Uterus (tissue), 4 donors: ENCODE measurements around the gene SLC9A7. TPM values are rescaled to one million over a fixed set of nuclear protein-coding genes. Genes with fewer than 3 reads are reported as not detected.
A peak's percentile ranks its signal among the peaks of the same experiment; 100 is the strongest.

ENCODE experiments used
- DNase-seq, 2 donors: peaks; one replicate each; pipeline ENCODE4 v3.0.0-alpha.2; 2019 to 2020
- H3K27ac ChIP-seq, 2 donors: fragments of 200-600 bp; sonication (generic); 1 replicate in 1 of 2; 2 replicates in 1 of 2; pipeline ENCODE4 v1.5.1; 2016 to 2018
- H3K27me3 ChIP-seq, 2 donors: fragments of 200-600 bp; sonication (generic); one replicate each; pipeline ENCODE4 v1.5.1; 2018 to 2019; ENCODE audit warnings: control low read depth in 1 of 2
- H3K36me3 ChIP-seq, 2 donors: fragments of 200-600 bp; sonication (generic); one replicate each; pipeline ENCODE4 v1.5.1; 2019; ENCODE audit warnings: control low read depth in 1 of 2
- H3K4me1 ChIP-seq, 2 donors: fragments of 200-600 bp; sonication (generic); one replicate each; pipeline ENCODE4 v1.5.1; 2018 to 2019; ENCODE audit warnings: control low read depth in 1 of 2
- H3K4me3 ChIP-seq, 2 donors: fragments of 200-600 bp; sonication (generic); 1 replicate in 1 of 2; 2 replicates in 1 of 2; pipeline ENCODE4 v1.5.1; 2018 to 2019; ENCODE audit warnings: mild to moderate bottlenecking in 1 of 2
- H3K9me3 ChIP-seq, 2 donors: fragments of 200-600 bp; sonication (generic); one replicate each; pipeline ENCODE4 v1.5.1; 2019; ENCODE audit warnings: control low read depth in 1 of 2
- CTCF ChIP-seq, 4 experiments: fragments of 200-600 bp in 2 of 4; fragments of 450-650 bp in 2 of 4; sonication (generic) in 2 of 4; IDR thresholded peaks; one replicate each; pipeline ENCODE4 v1.5.1; 2016 to 2019; ENCODE audit warnings: antibody characterized with exemption in 4 of 4, mild to moderate bottlenecking in 2 of 4, moderate library complexity in 1 of 4
- POLR2A ChIP-seq, 2 donors: fragments of 450-650 bp; IDR thresholded peaks; one replicate each; pipeline ENCODE4 v1.6.1; 2016; ENCODE audit warnings: antibody characterized with exemption in 2 of 2, mild to moderate bottlenecking in 1 of 2, moderate library complexity in 1 of 2
- intact Hi-C: fragments of 100-400 bp; cut with DNase I; formaldehyde crosslinking; loops from one replicate; pipeline ENCODE4 v1.15.1; 2023; ENCODE audit warnings: low total_unique reads
- total RNA-seq, 4 donors: library from RNA; depleted of rRNA in 3 of 4; stranded (reverse); fragments of >200 nt in 3 of 4; gene quantifications; one replicate each; pipeline versions ENCODE4 v1.1.0 to v1.2.4, GENCODE V29; 2014 to 2023
- donor health status: DM: yes; HTN: yes; CAD: no.

SLC9A7 gene
- total RNA-seq, 4 donors from 2014 or later, result 0.51 to 6.4 (median 3.3) TPM

GRCh38 chrX:46777971-46778810 lies 19.3 kb upstream of the SLC9A7 start:
- H3K27me3 ChIP-seq, result no peaks in the 10 kb centered on the region
- no peak for TF ChIP-seq POLR2A (IDR thresholded peaks at IDR 0.05)
- peak overlapping the region; percentile 4 to 21 for H3K27ac ChIP-seq
- H3K4me3 ChIP-seq, result no peak overlapping the region
- H3K9me3 ChIP-seq, result no peaks in the 10 kb centered on the region
- no peak for DNase-seq
- no peaks in the 10 kb centered on the region for H3K36me3 ChIP-seq
- intact Hi-C loops, result no loop called here
- H3K4me1 ChIP-seq, result no peaks in the 10 kb centered on the region

GRCh38 chrX:46770817-46771163 lies 11.9 kb upstream of the SLC9A7 start:
- H3K4me3 ChIP-seq, result no peak overlapping the region
- TF ChIP-seq CTCF (IDR thresholded peaks at IDR 0.05) (no peak), POLR2A (IDR thresholded peaks at IDR 0.05) (no peak)
- no peaks in the 10 kb centered on the region for H3K4me1 ChIP-seq
- intact Hi-C loops, result no loop called here
- H3K36me3 ChIP-seq, result peaks cover 0 to 3% of the 10 kb centered on the region in 2 donors
- no peak overlapping the region for H3K27ac ChIP-seq
- H3K9me3 ChIP-seq, result no peaks in the 10 kb centered on the region
- DNase-seq, result no peak
- H3K27me3 ChIP-seq, result no peaks in the 10 kb centered on the region

- Histone ChIP-seq H3K4me3 (no peak overlapping the region), H3K9me3 (no peaks in the 10 kb centered on the region), H3K27ac (no peak overlapping the region), H3K36me3 (peaks cover 0 to 4% of the 10 kb centered on the region in 2 donors), H3K4me1 (no peaks in the 10 kb centered on the region), H3K27me3 (no peaks in the 10 kb centered on the region)
- TF ChIP-seq CTCF (IDR thresholded peaks at IDR 0.05), result no peak
- no peak for TF ChIP-seq POLR2A (IDR thresholded peaks at IDR 0.05)
- intact Hi-C loops, result no loop called here
- DNase-seq, result no peak
Measured at GRCh38 chrX:46770000-46770816, 11.3 kb upstream of the SLC9A7 start.

- Histone ChIP-seq H3K27me3 (no peaks in the 10 kb centered on the region), H3K9me3 (no peaks in the 10 kb centered on the region), H3K36me3 (peaks cover 0 to 4% of the 10 kb centered on the region in 2 donors), H3K27ac (no peak overlapping the region), H3K4me3 (no peak overlapping the region), H3K4me1 (no peaks in the 10 kb centered on the region)
- intact Hi-C loops, result no loop called here
- TF ChIP-seq POLR2A (IDR thresholded peaks at IDR 0.05) (no peak), CTCF (IDR thresholded peaks at IDR 0.05) (no peak)
- no peak for DNase-seq
Measured at GRCh38 chrX:46762963-46763362, 4.0 kb upstream of the SLC9A7 start.

GRCh38 chrX:46759645-46759974 lies 692 bp upstream of the SLC9A7 start:
- intact Hi-C loops, result no loop called here
- TF ChIP-seq POLR2A (IDR thresholded peaks at IDR 0.05) (no peak), CTCF (IDR thresholded peaks at IDR 0.05) (no peak)
- H3K9me3 ChIP-seq, result no peaks in the 10 kb centered on the region
- H3K36me3 ChIP-seq, result no peaks in the 10 kb centered on the region
- no peak for DNase-seq
- peak overlapping the region; percentile 15 to 44 for H3K4me3 ChIP-seq
- H3K27ac ChIP-seq, result no peak overlapping the region
- H3K4me1 ChIP-seq, result no peaks in the 10 kb centered on the region
- no peaks in the 10 kb centered on the region for H3K27me3 ChIP-seq
